HG03175 (cell line): Measurements from ENCODE around the gene CPZ.
"Not testable (repeated sequence)": the region's sequence is repeated elsewhere in the genome, so short reads cannot be mapped to it uniquely, and the experiment has no call there.

Experiments used
- ATAC-seq: cut with Tn5 transposase; IDR thresholded peaks from one replicate; pipeline ENCODE4 v1.9.1; 2021; ENCODE audit warnings: mild to moderate bottlenecking, moderate library complexity; ENCODE audit not compliant: unreplicated experiment

CPZ gene

DNA sequence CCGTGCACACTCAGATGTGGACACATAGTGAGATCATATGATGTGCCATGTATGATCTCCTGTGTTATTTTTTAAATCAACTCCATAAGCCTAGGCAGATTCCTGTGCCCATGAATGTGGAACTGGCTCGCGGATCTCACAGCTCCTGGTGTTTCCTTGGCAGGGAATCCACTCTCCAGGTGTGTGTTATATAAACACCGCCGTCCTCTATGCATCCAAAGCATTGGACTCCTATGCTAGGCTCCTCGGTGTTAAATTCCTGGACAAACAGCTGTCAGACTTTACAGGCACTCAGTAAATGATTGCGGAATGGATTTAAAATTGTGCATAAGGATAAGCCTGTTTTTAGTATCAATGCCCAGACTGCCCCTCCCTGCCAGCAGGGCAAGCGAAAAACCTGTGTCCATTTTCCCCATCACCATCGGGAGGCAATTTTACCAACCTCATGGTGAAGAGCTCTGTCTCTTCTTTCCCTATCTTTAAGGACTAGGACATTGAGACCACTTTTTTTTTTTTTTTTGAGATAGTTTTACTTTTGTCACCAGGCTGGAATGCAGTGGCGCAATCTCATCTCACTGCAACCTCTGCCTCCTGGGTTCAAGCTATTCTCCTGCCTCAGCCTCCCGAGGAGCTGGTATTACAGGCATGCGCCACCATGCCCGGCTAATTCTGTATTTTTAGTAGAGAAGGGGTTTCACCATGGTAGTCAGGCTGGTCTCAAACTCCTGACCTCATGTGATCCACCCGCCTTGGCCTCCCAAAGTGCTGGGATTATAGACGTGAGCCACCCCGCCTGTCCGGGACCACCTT is 36.0 kb upstream of the CPZ start:
- no peak for ATAC-seq

DNA sequence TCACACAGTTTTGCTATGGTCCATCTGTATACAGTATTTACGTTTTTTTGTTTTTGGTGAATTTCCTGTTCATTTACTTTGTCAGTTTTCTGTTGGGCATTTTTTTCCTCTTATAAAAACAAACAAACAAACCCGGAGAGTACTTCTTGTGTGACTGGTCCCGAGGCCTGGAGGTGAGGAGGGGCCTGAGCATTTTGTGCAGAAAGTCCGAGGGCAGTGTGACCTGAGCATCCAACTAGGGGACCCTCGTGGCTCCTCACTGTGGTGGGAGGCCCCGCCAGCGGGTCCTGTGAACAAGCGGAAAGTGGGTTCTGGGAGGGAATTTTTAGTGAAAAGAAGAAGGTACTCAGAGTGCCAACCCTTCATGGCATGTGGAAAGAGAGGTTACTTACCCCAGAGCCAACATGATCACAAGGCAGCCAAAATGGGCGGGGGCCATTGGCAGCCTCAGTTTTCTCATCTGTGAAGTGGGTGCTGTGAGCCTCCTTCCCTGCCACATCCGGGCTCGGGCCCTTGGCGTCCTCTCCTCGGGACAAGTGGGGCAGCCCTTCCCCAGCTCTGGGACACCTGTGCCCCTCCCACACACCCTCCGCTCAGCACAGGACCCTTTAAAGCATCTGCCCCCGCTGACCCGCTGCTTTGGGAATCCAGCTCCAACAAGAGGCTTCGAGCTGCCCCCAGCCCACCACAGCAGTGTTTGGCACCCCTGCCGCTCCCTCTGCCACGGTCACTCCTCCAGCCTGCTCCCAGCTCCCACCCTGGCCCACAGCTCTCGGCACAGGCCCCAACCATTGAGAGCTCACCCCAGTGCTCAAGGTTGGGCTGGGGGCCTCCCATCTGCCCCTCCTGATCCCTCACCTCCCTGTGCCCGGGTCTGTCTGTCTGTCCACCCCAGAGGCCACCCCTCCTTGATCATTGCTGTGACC is 35.2 kb upstream of the CPZ start:
- no peak for ATAC-seq

DNA sequence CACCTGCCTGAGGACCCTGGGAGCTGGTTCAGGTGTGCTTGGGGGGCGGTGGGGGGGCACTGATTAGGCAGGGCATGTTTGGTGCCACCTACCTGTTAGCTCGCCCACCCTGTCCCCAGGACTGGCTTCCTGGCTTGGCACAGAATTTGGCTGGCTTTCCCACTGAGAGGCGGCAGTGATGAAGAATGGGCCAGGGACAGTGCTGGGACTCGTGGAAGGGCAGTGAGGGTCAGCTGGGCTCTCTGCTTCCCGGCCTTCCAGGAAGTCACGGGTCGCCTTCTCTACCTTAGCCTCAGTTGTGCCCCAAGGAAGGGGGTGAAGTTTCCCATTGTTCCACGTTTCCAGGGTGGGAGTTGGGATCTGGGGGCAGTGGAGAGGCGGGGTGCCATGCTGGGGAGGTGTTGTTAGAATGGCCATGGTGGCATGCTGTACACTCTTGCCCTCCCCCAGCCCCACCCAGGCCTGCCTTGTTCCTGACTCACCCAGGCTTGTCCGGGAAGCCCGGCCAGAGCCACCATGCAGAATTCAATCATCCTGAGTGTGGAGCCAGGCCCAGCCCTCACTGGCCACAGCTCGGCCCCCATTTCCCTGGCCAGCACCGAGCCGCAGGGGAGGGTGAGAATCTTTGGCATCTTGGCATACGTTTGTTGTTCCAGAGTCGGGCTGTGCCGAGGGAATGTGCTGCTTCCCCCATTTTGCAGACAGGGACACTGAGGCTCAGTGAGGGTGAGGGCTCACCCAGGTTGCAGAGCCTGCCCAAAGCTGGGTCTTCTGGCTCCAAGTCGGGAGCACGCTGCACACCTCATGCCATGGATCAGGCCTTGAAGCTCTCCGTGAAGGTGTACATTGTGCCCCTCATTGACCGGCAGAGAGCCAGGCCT is 34.2 kb upstream of the CPZ start:
- ATAC-seq, result no peak

DNA sequence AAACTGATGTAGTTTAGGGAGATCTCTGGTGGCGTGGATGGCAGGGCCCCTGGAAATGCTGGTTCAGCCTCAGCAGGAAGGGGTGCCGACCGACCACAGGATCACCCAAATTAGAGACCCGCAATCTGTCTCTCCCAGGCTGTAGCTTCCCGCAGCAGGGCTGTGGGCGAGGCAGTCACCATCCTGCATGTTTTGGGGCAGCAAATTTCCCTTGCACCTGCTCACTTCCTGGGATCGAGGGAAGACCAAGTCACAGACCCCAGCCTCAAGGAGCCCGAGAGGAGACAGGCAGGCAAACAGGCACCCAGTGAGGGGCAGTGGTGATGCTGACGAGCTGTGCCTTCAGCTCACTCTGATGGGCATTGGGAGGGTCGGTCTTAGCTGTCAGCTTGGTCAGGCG is 33.6 kb upstream of the CPZ start:
- ATAC-seq, result no peak

DNA sequence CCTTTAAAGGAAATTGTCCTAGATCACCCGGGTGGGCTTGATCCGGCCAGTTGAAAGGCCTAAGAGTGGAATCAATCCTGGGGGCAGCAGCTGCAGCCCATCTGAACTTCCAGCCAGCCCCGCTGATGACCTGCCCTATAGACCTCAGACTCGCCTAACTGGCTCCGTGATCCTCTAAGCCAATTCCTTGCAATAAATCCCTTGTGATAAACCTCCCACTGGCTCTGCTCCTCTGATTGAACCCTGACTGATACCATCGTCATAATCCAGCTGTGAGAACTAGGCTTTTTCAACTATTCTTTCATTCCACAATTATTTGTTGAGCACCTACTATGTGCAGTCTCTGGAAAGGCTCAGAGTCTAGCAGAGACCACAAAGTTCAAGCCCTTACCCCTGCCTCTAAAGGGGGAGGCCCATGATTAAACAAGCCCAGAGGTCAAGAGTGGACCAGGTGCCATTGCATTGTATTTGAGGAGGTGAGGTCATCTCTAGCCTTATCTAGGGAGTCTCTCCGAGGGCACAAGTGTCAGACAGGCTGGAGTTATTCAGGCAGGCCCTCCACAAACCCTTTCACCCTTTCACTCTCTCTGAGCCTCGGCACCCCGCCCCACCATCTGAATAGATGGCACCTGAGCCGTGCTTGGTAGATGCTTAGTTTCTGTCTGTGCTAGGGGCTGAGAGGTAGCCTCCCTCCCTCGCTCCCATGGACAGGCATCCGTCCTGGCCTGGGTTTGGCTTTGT is 32.9 kb upstream of the CPZ start:
- ATAC-seq, result no peak

DNA sequence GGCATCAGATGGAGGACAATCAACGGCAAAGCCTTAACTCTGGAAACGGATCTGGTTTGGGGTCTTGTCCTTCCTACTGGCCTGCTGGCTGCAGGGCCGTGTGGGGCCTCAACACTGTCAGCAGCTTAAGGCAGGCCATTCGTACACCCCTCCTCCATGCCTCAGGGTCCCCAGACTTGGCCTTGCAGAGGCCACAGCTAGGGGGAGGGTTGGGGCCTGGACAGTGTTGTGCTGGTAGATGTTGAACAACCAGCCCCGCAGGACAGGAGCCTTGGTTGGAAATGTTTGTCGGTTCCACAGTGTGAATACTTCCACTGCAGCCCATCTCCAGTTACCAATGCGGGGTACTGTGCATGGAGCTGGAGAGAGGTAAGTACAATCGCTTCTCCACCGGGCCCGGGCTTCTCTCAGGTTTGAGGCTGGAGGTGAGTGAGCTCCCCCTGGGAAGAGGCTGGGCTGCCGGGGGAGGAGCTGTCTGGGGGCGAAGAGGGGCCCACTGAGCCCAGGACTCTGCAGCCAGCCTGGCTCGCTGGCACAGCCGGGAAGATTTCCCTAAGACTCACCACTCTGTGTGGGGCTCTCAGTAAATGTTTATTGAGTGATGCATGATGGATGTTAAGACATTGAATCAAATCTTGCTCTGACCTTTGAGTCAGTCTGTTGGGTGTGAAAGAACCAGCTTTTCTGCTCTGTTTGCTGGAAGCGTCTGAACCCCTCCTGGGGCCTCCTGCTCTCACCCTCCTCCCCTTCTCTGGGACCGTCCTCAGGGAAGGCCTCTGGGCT is 32.1 kb upstream of the CPZ start:
- ATAC-seq, result no peak

DNA sequence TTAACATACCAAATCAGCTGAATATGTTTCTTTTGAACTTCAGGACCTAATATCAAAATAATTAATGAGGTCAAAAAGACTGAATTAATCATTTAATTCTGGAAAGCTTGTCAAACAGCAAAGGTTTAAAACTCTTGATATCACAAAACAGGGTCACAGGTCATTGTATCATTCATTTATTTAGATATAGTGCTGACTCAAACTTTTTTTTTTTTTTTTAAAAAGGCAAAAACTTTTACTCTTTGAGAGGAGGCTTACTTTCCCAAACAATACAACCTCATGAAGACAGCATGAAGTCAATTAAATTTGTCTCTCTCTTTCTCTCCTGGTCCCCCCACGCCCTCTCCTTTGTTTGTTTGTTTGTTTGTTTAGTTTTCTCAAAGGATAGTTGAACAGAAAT is 28.0 kb upstream of the CPZ start:
- no peak for ATAC-seq

DNA sequence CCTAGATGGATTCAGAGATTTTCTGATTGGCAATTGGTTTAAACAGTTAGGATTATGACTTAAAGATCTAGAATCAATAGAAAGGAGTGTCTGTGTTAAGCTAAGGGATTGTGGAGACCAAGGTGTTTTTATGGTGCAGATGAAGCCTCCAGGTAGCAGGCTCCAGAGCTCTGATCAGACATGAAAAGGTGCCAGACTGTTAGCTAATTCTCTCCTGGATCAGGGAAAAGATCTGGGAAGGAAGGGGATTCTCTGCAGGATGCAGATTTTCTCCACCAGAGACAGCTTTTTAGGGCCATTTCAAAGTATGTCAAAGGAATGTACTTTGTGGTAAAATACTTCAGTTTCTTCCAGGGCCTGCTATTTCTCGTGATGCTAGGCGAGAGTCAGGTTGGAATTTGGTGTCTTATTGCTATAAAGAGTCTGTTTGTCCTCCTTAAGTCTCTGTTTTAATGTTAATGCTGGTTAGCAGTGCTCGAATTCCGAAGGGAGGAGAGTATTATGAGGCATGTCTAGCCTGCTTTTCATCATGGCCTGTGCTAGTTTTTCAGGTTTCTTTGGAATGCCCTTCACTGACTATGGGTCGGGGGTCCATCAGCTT is 24.4 kb upstream of the CPZ start:
- no peak for ATAC-seq

DNA sequence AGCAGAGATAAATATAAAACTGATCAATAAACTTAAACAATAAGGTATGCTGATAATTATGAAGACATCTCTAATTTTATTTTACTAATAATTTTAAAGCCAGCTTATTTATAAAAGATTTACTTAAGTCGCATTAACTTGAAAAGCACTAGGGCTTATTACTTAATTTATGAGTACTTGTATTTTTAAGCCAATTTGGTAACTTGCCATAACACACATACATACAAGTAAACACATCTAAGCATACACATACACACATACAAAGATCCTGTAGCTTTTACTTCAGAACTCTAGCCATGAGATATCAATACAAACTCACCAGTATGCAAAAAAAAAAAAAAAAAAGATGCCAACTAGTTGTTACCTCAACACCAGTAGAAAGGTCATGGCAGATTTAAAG is 22.4 kb upstream of the CPZ start:
- no peak for ATAC-seq

DNA sequence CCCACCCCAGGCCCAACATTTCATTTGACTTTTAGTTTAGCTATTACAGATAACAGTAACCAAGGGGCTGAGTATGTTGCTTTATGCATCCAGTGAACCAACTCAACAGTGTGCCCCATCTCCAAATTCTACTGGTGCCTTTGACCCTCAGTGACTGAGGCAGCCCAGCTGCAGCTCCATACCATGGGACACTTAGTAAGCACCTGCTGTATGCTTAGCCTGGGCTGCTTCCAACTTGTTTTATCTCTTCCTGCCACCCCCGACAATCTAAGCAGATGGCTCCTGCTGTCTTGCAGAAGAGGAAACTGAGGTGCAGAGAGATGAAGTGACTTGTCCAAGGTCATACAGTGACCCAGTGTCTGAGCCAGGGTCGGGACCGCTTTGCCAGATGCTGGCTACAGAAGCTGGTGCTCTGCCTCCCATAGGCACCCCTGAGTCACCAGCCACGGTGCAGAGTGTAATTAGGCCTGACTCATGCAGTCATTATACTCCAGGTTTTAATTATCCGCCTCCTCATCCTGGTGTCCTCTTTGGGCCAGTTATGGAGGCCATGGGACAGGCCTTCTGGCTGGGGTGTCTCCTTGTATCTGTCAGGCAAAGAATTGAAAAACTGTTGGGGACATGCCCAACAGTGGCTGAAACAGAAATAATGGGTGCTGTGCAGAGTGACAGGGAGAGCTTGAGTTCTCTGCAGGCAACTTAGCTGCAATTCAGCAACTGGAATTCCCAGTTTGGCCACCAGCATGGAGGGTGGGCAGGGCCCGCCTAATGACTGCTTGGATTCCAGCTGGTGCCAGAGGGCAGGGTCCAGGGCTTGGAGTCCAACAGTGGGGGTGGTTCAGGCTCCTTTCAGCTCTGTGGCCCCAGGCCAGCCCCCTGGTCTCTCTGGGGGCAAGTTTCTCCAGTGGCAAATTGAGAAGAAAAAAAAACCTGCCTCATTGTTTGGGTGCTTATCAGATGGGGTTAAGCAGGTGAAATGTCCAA is 20.6 kb upstream of the CPZ start:
- ATAC-seq, result no peak

DNA sequence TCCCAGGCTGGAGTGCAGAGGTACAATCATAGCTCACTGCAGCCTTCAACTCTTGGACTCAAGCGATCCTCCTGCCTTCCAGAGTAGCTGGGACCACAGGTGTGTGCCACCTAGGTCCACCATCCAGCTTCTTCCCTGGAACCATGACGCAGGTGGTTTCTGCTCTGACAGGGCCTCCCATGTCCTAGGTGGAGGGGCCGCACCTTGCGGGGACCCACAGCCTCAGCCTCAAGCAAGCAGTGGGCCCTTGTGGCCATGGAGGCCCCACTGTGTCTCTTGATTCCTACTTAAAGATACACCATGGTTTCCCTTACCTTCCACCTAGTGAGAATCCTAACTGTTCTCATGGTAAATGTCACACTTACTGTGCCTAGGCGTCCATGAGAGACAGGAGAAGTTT is 19.3 kb upstream of the CPZ start:
- no peak for ATAC-seq

DNA sequence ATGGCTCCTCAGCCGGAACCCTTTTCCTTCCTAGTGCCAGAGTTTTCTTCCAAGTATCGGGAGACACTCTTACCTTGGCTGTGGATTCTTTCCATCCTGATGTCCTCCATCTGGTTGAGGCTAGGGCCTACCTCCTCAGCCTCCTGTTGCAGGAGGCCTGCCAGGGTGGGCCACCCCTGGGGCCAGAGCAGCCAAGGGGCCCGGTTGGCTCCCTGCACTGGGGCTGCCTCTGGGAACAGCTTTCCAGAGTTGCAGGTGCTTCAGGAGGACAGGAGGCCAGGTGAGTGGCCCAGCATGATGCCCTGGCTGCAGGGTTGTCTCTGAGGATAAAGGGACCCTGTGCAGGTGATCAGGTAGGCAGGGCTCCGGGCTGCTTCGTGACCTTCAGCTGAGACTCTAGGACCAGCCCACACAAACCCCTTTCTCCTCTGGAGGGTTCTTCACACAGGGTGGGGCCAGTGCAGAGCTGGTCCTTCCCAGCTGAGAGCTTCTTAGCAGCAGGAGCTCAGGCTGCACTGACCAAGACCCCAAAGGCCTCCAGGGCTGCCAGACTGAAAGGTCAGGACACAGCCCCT is 17.7 kb upstream of the CPZ start:
- ATAC-seq, result no peak

DNA sequence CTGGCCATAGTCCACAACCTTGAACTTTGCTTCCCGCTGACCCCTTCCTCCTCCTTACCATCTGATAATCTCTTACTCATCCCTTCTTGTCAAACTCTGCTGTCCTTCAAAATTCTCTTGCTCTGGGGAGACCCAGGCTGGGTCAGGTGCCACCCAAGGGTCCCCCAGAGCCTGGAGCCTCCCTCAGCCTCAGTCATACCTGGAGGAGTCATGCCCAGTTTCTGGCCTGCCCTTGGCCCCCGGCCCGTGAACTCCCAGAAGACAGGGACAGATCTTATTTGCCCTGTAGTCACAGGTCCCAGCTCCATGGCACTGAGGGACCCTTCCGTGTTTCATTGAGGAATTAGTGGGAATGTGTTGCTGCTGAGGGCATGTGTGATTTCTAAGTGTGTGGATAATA is 17.1 kb upstream of the CPZ start:
- no peak for ATAC-seq

DNA sequence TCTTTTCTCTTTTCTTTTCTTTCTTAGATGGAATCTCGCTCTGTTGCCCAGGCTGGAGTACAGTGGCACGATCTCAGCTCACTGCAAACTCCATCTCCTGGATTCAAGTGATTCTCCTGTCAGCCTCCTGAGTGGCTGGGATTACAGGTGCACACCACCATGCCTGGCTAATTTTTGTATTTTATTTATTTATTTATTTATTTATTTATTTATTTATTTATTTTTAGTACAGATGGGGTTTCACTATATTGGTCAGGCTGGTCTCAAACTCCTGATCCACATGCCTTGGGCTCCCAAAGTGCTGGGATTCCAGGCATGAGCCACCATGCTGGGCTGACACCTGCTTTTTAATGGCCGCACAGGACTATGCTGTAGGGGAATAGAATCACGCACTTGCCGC is 16.0 kb upstream of the CPZ start:
- ATAC-seq, result not testable (repeated sequence)

DNA sequence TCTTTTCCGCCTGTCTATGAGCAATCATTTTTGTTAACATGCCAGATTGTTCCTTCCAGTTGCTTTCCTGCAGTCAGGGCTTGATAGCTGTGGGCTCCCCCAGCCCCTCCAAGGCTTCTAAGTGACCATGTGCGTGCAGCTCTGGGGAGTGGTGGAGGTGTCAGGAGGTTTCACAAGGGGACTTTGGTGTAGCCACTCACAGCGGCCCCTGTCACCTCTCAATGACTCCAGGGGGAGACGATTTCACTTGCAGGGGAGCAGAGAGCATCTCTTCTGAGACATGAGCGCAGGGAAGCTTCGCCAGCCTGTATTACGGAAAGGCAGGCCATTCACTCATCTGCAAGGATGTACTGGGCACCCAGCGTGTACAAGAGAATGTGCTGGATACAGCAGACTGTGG is 15.5 kb upstream of the CPZ start:
- no peak for ATAC-seq

DNA sequence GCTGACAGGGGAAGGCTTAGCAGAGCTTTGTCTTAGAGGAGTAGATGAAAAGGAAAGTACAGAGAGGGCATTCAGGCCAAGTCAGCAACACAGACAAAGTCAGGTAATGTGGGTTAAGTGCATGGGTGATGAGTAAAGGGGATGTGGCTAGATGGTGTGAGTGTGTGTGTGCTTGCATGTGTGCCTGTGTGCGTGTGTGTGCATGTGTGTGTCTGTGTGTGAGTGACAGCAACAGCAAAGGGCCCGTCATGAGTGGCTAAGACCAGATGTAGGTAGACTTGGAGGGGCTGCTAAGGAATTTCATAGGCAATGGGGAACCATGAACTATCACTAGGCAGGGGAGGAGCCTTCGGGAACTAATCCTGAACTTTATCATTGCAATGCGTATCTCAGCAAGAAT is 14.6 kb upstream of the CPZ start:
- ATAC-seq, result no peak

DNA sequence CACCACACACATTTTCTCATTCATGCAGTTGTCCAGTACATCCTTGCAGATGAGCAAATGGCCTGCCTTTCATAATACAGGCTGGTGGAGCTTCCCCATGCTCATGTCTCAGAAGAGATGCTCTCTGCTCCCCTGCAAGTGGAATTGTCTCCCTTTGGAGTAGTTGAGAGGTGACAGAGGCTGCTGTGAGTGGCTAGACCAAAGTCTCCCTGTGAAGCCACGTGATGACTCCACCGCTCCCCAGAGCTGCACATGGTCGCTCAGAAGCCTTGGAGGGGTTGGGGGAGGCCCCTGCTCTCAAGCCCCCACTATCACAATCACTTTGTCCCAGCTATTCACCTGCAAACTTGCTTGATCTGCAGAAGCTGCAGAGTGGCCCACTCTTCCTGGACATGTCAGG is 13.8 kb upstream of the CPZ start:
- ATAC-seq, result no peak
